Endothelial cell of umbilical vein (primary cell): ENCODE results near the gene RIMBP2. TPM values are rescaled to one million over a fixed set of nuclear protein-coding genes. Genes with fewer than 3 reads are reported as not detected.

Experiments used
- BruUV-seq: library from RNA; stranded (reverse); fragments of 400-500 nt; replicated peaks from 2 replicates; lab custom pipeline; 2021; lab: Mats Ljungman, UMichigan
- CTCF ChIA-PET: fragments of 300-600, 350-600 bp; sonication (Branson Sonifier 250); formaldehyde crosslinking; loops from one replicate; lab custom pipeline; 2021; ENCODE audit warnings: antibody characterized with exemption, inconsistent platforms; lab: Charles Lee
- POLR2A ChIA-PET: fragments of 300-600, 350-600 bp; sonication (Branson Sonifier 250); formaldehyde crosslinking; loops from one replicate; lab custom pipeline; 2021; ENCODE audit warnings: antibody characterized with exemption, inconsistent platforms; lab: Charles Lee
- DNase-seq: peaks from one replicate; pipeline ENCODE4 v3.0.0-alpha.2; 2011; ENCODE audit warnings: low read depth, low spot score
- FAIRE-seq: peaks from 2 replicates; lab custom pipeline; 2011; peaks lifted over from hg19 to GRCh38; lab: Jason Lieb, UNC
- H2AFZ ChIP-seq: 2 replicates; pipeline ENCODE4 v1.6.0; 2012; ENCODE audit warnings: low read depth, low read length, control low read depth, inconsistent platforms
- H3K27ac ChIP-seq: 2 replicates; pipeline ENCODE4 v1.5.1; 2011; ENCODE audit warnings: low read depth, mild to moderate bottlenecking, control low read depth, low read length, moderate library complexity; ENCODE audit not compliant: insufficient read depth
- H3K27me3 ChIP-seq, 2 experiments: 2 replicates each; pipeline versions ENCODE4 v1.6.0 to v1.6.1; 2011; ENCODE audit warnings: low read length in 2 of 2, mixed read lengths in 1 of 2; ENCODE audit not compliant: control insufficient read depth in 2 of 2, insufficient read depth in 2 of 2
- H3K36me3 ChIP-seq, 2 experiments: 2 replicates in 1 of 2; 3 replicates in 1 of 2; pipeline ENCODE4 v1.5.1; 2011; ENCODE audit warnings: low read length in 2 of 2, mild to moderate bottlenecking in 1 of 2, moderate library complexity in 1 of 2; ENCODE audit not compliant: control insufficient read depth in 2 of 2, insufficient read depth in 2 of 2; ENCODE audit errors: extremely low read depth in 1 of 2
- H3K4me1 ChIP-seq: 3 replicates; pipeline ENCODE4 v1.5.1; 2011; ENCODE audit warnings: mild to moderate bottlenecking, low read length; ENCODE audit not compliant: control insufficient read depth, insufficient read depth; ENCODE audit errors: extremely low read depth
- H3K4me2 ChIP-seq: 2 replicates; pipeline ENCODE4 v1.6.1; 2011; ENCODE audit warnings: low read length, control low read depth, mixed read lengths; ENCODE audit not compliant: insufficient read depth
- H3K4me3 ChIP-seq, 3 experiments: fragments of 200-600 bp in 1 of 3; sonication (generic), shearing (Covaris generic) in 1 of 3; replicated peaks in 1 of 3; 2 replicates each; pipeline ENCODE4 v1.5.1; 2011 to 2016; ENCODE audit warnings: control low read depth in 3 of 3, low read length in 3 of 3, mild to moderate bottlenecking in 2 of 3, inconsistent platforms in 1 of 3, low read depth in 1 of 3, moderate library complexity in 1 of 3; ENCODE audit not compliant: insufficient read depth in 1 of 3
- H3K79me2 ChIP-seq: 2 replicates; pipeline ENCODE4 v1.6.0; 2012; ENCODE audit warnings: low read length, inconsistent platforms; ENCODE audit not compliant: control insufficient read depth, insufficient read depth
- H3K9ac ChIP-seq: replicated peaks from 2 replicates; pipeline ENCODE3; 2011; ENCODE audit warnings: low read length, control low read depth; ENCODE audit not compliant: insufficient read depth; ENCODE audit errors: extremely low read depth
- H3K9me1 ChIP-seq: replicated peaks from 3 replicates; pipeline ENCODE4 v1.6.0; 2011; ENCODE audit warnings: mild to moderate bottlenecking, low read length; ENCODE audit not compliant: control insufficient read depth, insufficient read depth; ENCODE audit errors: extremely low read depth
- H3K9me3 ChIP-seq: replicated peaks from 2 replicates; pipeline ENCODE4 v1.5.1; 2012; ENCODE audit warnings: low read length, inconsistent platforms; ENCODE audit not compliant: control insufficient read depth, insufficient read depth
- H4K20me1 ChIP-seq: replicated peaks from 2 replicates; pipeline ENCODE3; 2011; ENCODE audit warnings: mild to moderate bottlenecking, low read length; ENCODE audit not compliant: control insufficient read depth, insufficient read depth; ENCODE audit errors: extremely low read depth
- JUN ChIP-seq: IDR thresholded peaks from 2 replicates; pipeline ENCODE4 v1.6.1; 2011; ENCODE audit warnings: borderline replicate concordance, low read depth; ENCODE audit not compliant: insufficient read length, insufficient read depth
- MYC ChIP-seq: IDR thresholded peaks from one replicate; pipeline ENCODE4 v1.6.1; 2011; ENCODE audit warnings: mild to moderate bottlenecking, low read depth, low read length
- POLR2A ChIP-seq: IDR thresholded peaks from 2 replicates; pipeline ENCODE4 v1.6.1; 2012; ENCODE audit warnings: low read depth, mild to moderate bottlenecking, control low read depth, low read length
- POLR2AphosphoS5 ChIP-seq: IDR thresholded peaks from 2 replicates; pipeline ENCODE4 v1.6.1; 2012; ENCODE audit warnings: low read depth, mild to moderate bottlenecking, control low read depth, low read length, moderate library complexity; ENCODE audit not compliant: insufficient read depth
- dilution Hi-C: fragments of 300-500 bp; cut with MboI; formaldehyde crosslinking; loops from one replicate; pipeline ENCODE4 v1.15.0; 2019; ENCODE audit warnings: low sequenced_read_pairs; ENCODE audit not compliant: extremely low pct_ligation_motif_present
- intact Hi-C: fragments of 100-400 bp; cut with micrococcal nuclease; formaldehyde crosslinking; loops from one replicate; pipeline ENCODE4 v1.10.0; 2022
- polyA plus RNA-seq, 4 experiments: library from polyadenylated mRNA; depleted of rRNA in 3 of 4; stranded (reverse) in 3 of 4; unstranded in 1 of 4; fragments of >200 nt; gene quantifications; 2 replicates each; pipeline versions ENCODE4 v1.2.1 to v1.2.3, GENCODE V29; 2011 to 2012; ENCODE audit warnings: missing spikeins in 1 of 4
- total RNA-seq: library from RNA; stranded (reverse); gene quantifications from 2 replicates; pipeline ENCODE4 v1.2.3, GENCODE V29; 2021
- TF ChIP-seq, protein P1 (sequence below): IDR thresholded peaks from 2 replicates; pipeline ENCODE4 v1.6.1; 2011; ENCODE audit not compliant: insufficient read depth, insufficient read length

RIMBP2 gene
- total and polyA plus RNA-seq, 2 donors (not counting 3 experiments of a cell fraction or from before 2014, with no cell fraction given), result 0.04 TPM; not detected in 1

DNA sequence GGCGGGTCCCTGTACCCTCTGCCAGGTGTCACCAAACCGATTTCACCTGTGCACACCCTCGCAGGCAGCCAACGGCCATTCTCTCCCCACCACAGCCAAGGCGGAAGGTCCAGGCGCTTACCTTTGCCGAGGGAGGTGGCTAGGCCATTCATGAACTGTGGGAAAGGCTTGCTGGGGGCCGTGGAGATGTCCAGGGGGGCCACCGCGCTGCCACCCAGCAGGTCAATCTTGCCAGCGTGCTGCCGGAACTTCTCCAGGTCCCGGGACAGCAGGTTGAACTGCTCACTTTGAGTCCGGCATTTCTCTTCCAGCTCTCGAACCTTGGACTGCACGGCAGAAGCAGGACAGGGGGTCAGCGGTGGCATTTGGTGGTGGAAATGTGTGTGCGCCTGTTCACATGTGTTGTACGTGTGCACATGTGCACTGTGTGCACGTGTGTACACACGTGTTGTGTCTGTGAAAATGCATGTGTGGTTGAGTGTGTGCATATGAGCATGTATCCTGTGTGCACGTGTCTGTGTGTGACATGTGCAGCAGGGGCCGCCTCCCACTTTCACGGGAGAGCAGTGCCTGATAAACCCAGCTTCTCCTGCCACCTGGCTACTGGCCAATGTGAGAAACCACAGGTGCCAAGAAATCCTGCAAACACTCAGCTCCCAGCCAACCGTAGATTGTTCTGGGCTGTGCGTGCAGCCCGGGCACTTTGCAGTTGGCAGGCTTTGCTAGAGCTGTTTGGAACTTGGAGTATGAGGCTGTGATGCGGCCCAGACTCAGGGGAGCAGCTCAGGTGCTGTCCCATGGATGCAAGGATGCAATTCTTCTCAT is 259.5 kb downstream of the RIMBP2 start:
- CTCF ChIA-PET, result no interaction called here
- intact Hi-C loops, result no loop called here
- no peaks in the 10 kb centered on the region for H3K9me1 ChIP-seq

DNA sequence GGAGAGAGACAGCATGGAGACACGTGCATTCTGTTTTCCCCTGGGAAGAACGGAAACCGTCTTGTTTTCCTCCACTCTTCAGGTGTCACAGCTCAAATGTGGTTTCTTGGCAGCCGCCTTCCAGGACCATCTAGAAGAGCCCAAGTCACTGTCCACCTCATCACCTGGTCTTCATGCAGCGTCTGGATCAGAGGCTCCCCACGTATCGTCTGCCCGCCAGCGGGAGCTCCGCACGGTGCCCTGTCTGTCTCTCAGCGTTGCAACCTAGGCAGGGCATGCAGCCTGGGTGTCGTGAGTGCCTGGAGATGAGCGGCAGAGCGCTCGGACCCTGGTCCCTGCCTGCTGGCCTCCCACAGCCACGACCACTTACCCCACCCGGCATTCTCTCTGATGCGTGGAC is 260.9 kb downstream of the RIMBP2 start:
- Histone ChIP-seq H3K4me1 (no peaks in the 10 kb centered on the region), H3K4me2 (no peak overlapping the region), H3K27ac (no peak overlapping the region), H3K9me3 (peaks cover 6% of the 10 kb centered on the region), H3K36me3 (no peaks in the 10 kb centered on the region), H3K9me1 (no peaks in the 10 kb centered on the region), H3K27me3 (no peaks in the 10 kb centered on the region), H3K9ac (no peak overlapping the region), H2AFZ (no peak overlapping the region), H3K79me2 (no peaks in the 10 kb centered on the region), H4K20me1 (no peaks in the 10 kb centered on the region), H3K4me3 (no peak overlapping the region)
- DNase-seq, result no peak
- BruUV-seq, result no TSS peak
- ChIA-PET POLR2A (no interaction called here), CTCF (no interaction called here)
- TF ChIP-seq, protein P1, sequence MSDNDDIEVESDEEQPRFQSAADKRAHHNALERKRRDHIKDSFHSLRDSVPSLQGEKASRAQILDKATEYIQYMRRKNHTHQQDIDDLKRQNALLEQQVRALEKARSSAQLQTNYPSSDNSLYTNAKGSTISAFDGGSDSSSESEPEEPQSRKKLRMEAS, result no peak
- no peak for FAIRE-seq
- intact Hi-C loops (no loop called here), dilution Hi-C loops (no loop called here)

More for the DNA sequence above, 259.5 kb downstream of the RIMBP2 start:
- H3K36me3 ChIP-seq, result no peaks in the 10 kb centered on the region
- H3K79me2 ChIP-seq, result no peaks in the 10 kb centered on the region
- no peak overlapping the region for H3K9ac ChIP-seq
- FAIRE-seq, result no peak
- TF ChIP-seq POLR2AphosphoS5, result no peak
- TF ChIP-seq POLR2A, result no peak
- no peak for TF ChIP-seq JUN
- TF ChIP-seq, protein P1, result peak; percentile 24
- TF ChIP-seq MYC, result no peak
- no peaks in the 10 kb centered on the region for H3K27me3 ChIP-seq
- no peak overlapping the region for H2AFZ ChIP-seq
- no peaks in the 10 kb centered on the region for H4K20me1 ChIP-seq
- H3K4me1 ChIP-seq, result no peaks in the 10 kb centered on the region
- no peak overlapping the region for H3K4me2 ChIP-seq
- dilution Hi-C loops, result no loop called here
- BruUV-seq, result no TSS peak
- H3K9me3 ChIP-seq, result peaks cover 6% of the 10 kb centered on the region
- no peak overlapping the region for H3K27ac ChIP-seq
- no peak for DNase-seq
- POLR2A ChIA-PET, result no interaction called here
- H3K4me3 ChIP-seq, result no peak overlapping the region
